DND-41 (cell line): ENCODE data around the gene OR1C1.
"Not testable (repeated sequence)": the region's sequence is repeated elsewhere in the genome, so short reads cannot be mapped to it uniquely, and the experiment has no call there.

ENCODE experiments used
- ATAC-seq: fragments of 200-7000 bp; cut with Tn5 transposase; 3 replicates; pipeline ENCODE4 v1.9.1; 2021; ENCODE audit warnings: low read depth; ENCODE audit not compliant: insufficient read depth
- DNase-seq: peaks from one replicate; pipeline ENCODE4 v3.0.0-alpha.2; 2020
- H2AFZ ChIP-seq: 2 replicates; pipeline ENCODE4 v1.6.0; 2012; ENCODE audit warnings: low read depth, low read length
- H3K27ac ChIP-seq: 2 replicates; pipeline ENCODE4 v1.5.1; 2012; ENCODE audit warnings: low read length, inconsistent platforms
- H3K27me3 ChIP-seq: fragments of 200-600 bp; sonication (generic); 2 replicates; pipeline ENCODE4 v1.6.0; 2012; ENCODE audit warnings: low read length, mild to moderate bottlenecking, inconsistent platforms; ENCODE audit not compliant: insufficient read depth, poor library complexity
- H3K36me3 ChIP-seq: 2 replicates; pipeline ENCODE4 v1.5.1; 2012; ENCODE audit warnings: low read length, inconsistent platforms; ENCODE audit not compliant: insufficient read depth
- H3K4me1 ChIP-seq: 2 replicates; pipeline ENCODE4 v1.5.1; 2012; ENCODE audit warnings: mild to moderate bottlenecking, low read length; ENCODE audit not compliant: insufficient read depth
- H3K4me2 ChIP-seq: 2 replicates; pipeline ENCODE4 v1.6.0; 2012; ENCODE audit warnings: mild to moderate bottlenecking, moderate library complexity, low read length, inconsistent platforms; ENCODE audit not compliant: insufficient read depth
- H3K4me3 ChIP-seq, 2 experiments: fragments of 200-600 bp in 1 of 2; shearing (Covaris generic) in 1 of 2; 2 replicates each; pipeline ENCODE4 v1.5.1; 2012 to 2016; ENCODE audit warnings: inconsistent platforms in 2 of 2, low read length in 2 of 2, mild to moderate bottlenecking in 2 of 2, low read depth in 1 of 2, moderate library complexity in 1 of 2
- H3K79me2 ChIP-seq: 2 replicates; pipeline ENCODE4 v1.6.0; 2012; ENCODE audit warnings: low read length, inconsistent platforms; ENCODE audit not compliant: insufficient read depth
- H3K9ac ChIP-seq: 2 replicates; pipeline ENCODE4 v1.6.0; 2012; ENCODE audit warnings: low read depth, mild to moderate bottlenecking, inconsistent platforms, low read length, moderate library complexity
- H3K9me3 ChIP-seq: 2 replicates; pipeline ENCODE4 v1.5.1; 2012; ENCODE audit warnings: low read length, moderate library complexity, mild to moderate bottlenecking, inconsistent platforms; ENCODE audit not compliant: insufficient read depth, severe bottlenecking
- H4K20me1 ChIP-seq: 2 replicates; pipeline ENCODE4 v1.6.0; 2012; ENCODE audit warnings: low read length; ENCODE audit not compliant: insufficient read depth
- CTCF ChIP-seq: IDR thresholded peaks from 2 replicates; pipeline ENCODE4 v1.5.1; 2012; ENCODE audit warnings: borderline replicate concordance, low read length, moderate library complexity, mild to moderate bottlenecking; ENCODE audit not compliant: poor library complexity, severe bottlenecking; ENCODE audit errors: extremely low read depth
- EZH2 ChIP-seq: IDR thresholded peaks from 3 replicates; pipeline ENCODE4 v1.6.1; 2012; ENCODE audit warnings: borderline replicate concordance, low read depth, mild to moderate bottlenecking, moderate library complexity, low read length, inconsistent platforms; ENCODE audit not compliant: severe bottlenecking

Gene OR1C1

GRCh38 chr1:247749870-247750269 is 10.5 kb downstream of the OR1C1 start:
- TF ChIP-seq CTCF: no peak
- TF ChIP-seq EZH2: no peak
- H3K4me1 ChIP-seq: no peaks in the 10 kb centered on the region
- H2AFZ ChIP-seq: no peak overlapping the region
- no peaks in the 10 kb centered on the region for H3K79me2 ChIP-seq
- no peak for DNase-seq
- H3K36me3 ChIP-seq: no peaks in the 10 kb centered on the region
- H3K9ac ChIP-seq: no peak overlapping the region
- no peaks in the 10 kb centered on the region for H3K27me3 ChIP-seq
- no peak overlapping the region for H3K4me2 ChIP-seq
- no peaks in the 10 kb centered on the region for H4K20me1 ChIP-seq
- H3K27ac ChIP-seq: no peak overlapping the region
- H3K4me3 ChIP-seq: no peak overlapping the region
- ATAC-seq: no peak
- no peaks in the 10 kb centered on the region for H3K9me3 ChIP-seq

GRCh38 chr1:247748041-247748440 is 12.3 kb downstream of the OR1C1 start, which contains the start of gene OR14A2:
Gene OR14A2, minus strand, starts transcription at chr1:247748141.
- H3K27ac ChIP-seq: no peak within 1 kb of the TSS
- H3K27me3 ChIP-seq: no peaks in the 10 kb centered on the region
- H3K9ac ChIP-seq: no peak within 1 kb of the TSS
- no peak within 1 kb of the TSS for H3K4me2 ChIP-seq
- H3K9me3 ChIP-seq: no peaks in the 10 kb centered on the region
- H3K4me3 ChIP-seq: no peak within 1 kb of the TSS
- no peak for ATAC-seq
- no peaks in the 10 kb centered on the region for H3K4me1 ChIP-seq
- no peaks in the 10 kb centered on the region for H3K79me2 ChIP-seq
- TF ChIP-seq CTCF (no peak), EZH2 (no peak)
- no peak for DNase-seq
- H4K20me1 ChIP-seq: no peaks in the 10 kb centered on the region
- H2AFZ ChIP-seq: no peak within 1 kb of the TSS
- H3K36me3 ChIP-seq: no peaks in the 10 kb centered on the region

- H3K4me2 ChIP-seq: no peak overlapping the region
- ATAC-seq (no peak), DNase-seq (no peak)
- H3K4me3 ChIP-seq: no peak overlapping the region
- H3K36me3 ChIP-seq: no peaks in the 10 kb centered on the region
- TF ChIP-seq EZH2 (no peak), CTCF (no peak)
- no peaks in the 10 kb centered on the region for H4K20me1 ChIP-seq
- H3K27ac ChIP-seq: no peak overlapping the region
- H2AFZ ChIP-seq: no peak overlapping the region
- H3K27me3 ChIP-seq: no peaks in the 10 kb centered on the region
- no peaks in the 10 kb centered on the region for H3K4me1 ChIP-seq
- no peak overlapping the region for H3K9ac ChIP-seq
- H3K79me2 ChIP-seq: no peaks in the 10 kb centered on the region
- H3K9me3 ChIP-seq: no peaks in the 10 kb centered on the region
These were observed 12.7 kb downstream of the OR1C1 start for GRCh38 chr1:247747616-247748015.

- no peaks in the 10 kb centered on the region for H3K27me3 ChIP-seq
- no peak for DNase-seq
- no peaks in the 10 kb centered on the region for H3K79me2 ChIP-seq
- no peaks in the 10 kb centered on the region for H3K9me3 ChIP-seq
- no peaks in the 10 kb centered on the region for H4K20me1 ChIP-seq
- no peak overlapping the region for H3K4me3 ChIP-seq
- no peak overlapping the region for H2AFZ ChIP-seq
- ATAC-seq: no peak
- no peak overlapping the region for H3K27ac ChIP-seq
- no peak overlapping the region for H3K4me2 ChIP-seq
- no peaks in the 10 kb centered on the region for H3K36me3 ChIP-seq
- TF ChIP-seq EZH2: no peak
- no peak for TF ChIP-seq CTCF
- H3K9ac ChIP-seq: no peak overlapping the region
- H3K4me1 ChIP-seq: no peaks in the 10 kb centered on the region
These were observed 13.9 kb downstream of the OR1C1 start for GRCh38 chr1:247746391-247746935.

GRCh38 chr1:247742215-247742760 is 18.1 kb downstream of the OR1C1 start:
- not testable (repeated sequence) for H3K9me3 ChIP-seq, H3K4me3 ChIP-seq, H3K36me3 ChIP-seq, H3K9ac ChIP-seq, H3K27ac ChIP-seq, H3K4me1 ChIP-seq, H2AFZ ChIP-seq, H3K27me3 ChIP-seq, H3K4me2 ChIP-seq, DNase-seq, H4K20me1 ChIP-seq, H3K79me2 ChIP-seq, ATAC-seq
